AG09309 (cell line): ENCODE data around the gene MAST4.
"Not testable (repeated sequence)": the region's sequence is repeated elsewhere in the genome, so short reads cannot be mapped to it uniquely, and the experiment has no call there.

Experiments
- DNase-seq: peaks from one replicate; pipeline ENCODE4 v3.0.0-alpha.2; 2010; ENCODE audit warnings: low read depth
- H3K4me3 ChIP-seq: 2 replicates; pipeline ENCODE4 v1.5.1; 2011; ENCODE audit warnings: mild to moderate bottlenecking, low read depth, low read length, moderate library complexity; ENCODE audit not compliant: control insufficient read depth
- TF ChIP-seq, protein P1 (sequence below): IDR thresholded peaks from 2 replicates; pipeline ENCODE4 v1.5.1; 2011; ENCODE audit warnings: mild to moderate bottlenecking, low read depth, low read length, inconsistent platforms; ENCODE audit not compliant: insufficient read depth, control insufficient read depth; ENCODE audit errors: missing control alignments

Gene MAST4

DNA sequence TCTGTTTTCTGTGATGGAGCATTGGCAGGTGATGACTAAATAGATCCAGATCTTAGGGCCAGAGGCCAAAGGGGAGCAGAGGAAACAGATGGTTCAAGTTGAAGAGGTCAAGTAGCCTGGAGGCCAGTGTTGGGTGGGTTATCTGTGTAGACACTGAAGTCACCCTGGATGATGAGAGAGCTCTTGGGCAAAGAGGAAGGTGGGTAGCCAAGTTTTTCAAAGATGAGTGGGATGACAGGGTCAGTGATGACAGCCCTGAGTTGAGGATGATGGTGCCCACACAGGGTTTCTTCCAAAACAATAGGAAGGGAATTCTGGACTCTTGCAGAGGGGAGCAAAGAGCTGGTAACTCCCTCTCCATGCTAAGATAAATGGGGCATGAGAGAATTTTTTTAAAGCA is 523.8 kb downstream of the MAST4 start:
- TF ChIP-seq, protein P1, sequence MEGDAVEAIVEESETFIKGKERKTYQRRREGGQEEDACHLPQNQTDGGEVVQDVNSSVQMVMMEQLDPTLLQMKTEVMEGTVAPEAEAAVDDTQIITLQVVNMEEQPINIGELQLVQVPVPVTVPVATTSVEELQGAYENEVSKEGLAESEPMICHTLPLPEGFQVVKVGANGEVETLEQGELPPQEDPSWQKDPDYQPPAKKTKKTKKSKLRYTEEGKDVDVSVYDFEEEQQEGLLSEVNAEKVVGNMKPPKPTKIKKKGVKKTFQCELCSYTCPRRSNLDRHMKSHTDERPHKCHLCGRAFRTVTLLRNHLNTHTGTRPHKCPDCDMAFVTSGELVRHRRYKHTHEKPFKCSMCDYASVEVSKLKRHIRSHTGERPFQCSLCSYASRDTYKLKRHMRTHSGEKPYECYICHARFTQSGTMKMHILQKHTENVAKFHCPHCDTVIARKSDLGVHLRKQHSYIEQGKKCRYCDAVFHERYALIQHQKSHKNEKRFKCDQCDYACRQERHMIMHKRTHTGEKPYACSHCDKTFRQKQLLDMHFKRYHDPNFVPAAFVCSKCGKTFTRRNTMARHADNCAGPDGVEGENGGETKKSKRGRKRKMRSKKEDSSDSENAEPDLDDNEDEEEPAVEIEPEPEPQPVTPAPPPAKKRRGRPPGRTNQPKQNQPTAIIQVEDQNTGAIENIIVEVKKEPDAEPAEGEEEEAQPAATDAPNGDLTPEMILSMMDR = no peak
- H3K4me3 ChIP-seq = no peak overlapping the region
- no peak for DNase-seq

DNA sequence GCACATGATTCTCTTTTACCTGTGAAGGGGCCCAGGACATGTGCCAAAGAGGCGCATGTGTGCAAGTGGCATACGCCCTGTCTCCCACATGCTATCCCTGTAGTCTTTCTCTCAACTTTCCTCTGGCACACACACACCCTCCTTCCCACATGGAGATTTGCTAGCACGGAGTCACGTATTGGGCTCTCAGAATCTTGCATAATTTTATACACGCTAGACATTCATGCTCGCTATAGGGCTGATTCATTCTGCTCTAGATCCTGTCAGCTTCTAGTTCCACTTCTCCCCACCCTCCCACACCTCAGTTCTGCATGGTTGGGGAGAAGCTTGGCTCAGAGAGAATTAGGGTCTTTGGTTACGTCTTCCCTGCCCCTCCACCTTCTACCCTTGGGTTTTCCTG is 527.6 kb downstream of the MAST4 start:
- TF ChIP-seq, protein P1 = no peak
- H3K4me3 ChIP-seq = no peak overlapping the region
- DNase-seq = no peak

DNA sequence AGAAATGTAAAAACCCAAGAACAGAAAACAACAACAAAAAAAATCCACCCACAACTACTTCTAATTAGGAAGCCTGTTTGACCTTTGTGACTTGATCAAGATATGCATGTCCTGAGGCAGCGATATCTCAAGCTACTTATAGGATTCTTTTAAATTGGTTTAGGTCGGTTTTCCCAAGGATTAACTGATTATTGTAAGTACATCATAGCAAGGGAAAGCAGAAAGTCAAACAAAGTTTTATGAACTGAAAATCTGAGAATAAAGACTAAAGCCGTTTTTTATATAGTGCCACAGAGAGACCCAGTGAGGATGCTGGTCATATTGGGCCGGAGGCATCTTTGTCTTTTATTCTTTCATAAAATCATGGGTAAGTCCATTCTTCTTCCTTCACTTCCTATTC is 528.4 kb downstream of the MAST4 start:
- no peak overlapping the region for H3K4me3 ChIP-seq
- TF ChIP-seq, protein P1 = no peak
- no peak for DNase-seq

DNA sequence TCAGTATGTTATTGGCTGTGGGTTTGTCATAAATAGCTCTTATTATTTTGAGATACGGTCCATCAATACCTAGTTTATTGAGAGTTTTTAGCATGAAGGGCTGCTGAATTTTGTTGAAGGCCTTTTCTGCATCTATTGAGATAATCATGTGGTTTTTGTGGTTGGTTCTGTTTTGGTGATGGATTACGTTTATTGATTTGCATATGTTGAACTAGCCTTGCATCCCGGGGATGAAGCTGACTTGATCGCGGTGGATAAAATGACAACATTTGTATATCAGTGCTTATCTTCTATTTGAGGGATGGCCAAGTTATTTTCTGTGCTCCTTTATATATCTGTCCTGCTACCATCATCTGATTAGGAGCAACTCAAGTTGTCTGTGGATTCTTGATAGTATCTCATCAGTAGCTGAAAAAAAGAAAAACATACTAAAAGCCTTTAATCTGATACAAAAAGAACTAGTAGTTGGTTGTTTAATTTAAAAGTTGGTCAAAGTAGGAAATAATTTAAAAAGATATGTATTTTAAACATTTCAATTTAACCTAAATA is 531.2 kb downstream of the MAST4 start:
- not testable (repeated sequence) for H3K4me3 ChIP-seq, DNase-seq

DNA sequence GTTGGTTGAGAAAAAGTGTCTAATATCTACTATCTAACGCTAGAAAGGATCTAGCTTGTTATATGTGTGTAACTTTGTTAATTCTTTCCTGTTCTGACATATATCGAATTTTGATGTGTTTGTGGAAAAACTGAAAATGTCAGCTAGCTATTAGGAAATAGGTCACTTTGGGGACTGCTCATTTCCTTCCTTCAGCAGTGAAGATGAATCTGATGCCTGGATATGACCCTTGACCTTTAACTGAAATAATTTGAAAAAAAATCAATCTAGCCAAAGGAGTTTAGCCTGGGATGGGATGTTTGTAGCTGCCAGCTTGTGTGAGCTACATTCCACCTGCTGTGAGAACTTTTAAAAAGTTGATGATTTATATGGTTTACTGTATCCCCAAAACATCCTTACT is 533.6 kb downstream of the MAST4 start:
- TF ChIP-seq, protein P1 = no peak
- DNase-seq = no peak
- H3K4me3 ChIP-seq = no peak overlapping the region

DNA sequence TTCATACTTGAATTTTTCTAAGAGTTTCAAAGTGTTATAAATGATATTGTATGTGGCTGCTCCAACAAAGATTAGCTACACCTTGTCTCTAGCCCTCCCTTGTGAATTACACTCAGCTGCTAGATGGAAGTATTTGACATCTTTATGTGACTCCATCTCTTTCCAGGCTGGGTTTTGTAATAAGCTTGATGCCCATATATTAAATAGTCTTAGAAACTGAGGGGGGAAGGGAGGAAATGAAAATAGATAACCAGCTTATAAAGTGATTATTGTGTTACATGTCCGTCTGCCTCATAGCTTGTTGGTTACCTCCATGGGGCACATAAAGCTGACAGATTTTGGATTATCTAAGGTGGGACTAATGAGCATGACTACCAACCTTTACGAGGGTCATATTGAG is 537.0 kb downstream of the MAST4 start:
- TF ChIP-seq, protein P1 = no peak
- no peak overlapping the region for H3K4me3 ChIP-seq
- DNase-seq = no peak

DNA sequence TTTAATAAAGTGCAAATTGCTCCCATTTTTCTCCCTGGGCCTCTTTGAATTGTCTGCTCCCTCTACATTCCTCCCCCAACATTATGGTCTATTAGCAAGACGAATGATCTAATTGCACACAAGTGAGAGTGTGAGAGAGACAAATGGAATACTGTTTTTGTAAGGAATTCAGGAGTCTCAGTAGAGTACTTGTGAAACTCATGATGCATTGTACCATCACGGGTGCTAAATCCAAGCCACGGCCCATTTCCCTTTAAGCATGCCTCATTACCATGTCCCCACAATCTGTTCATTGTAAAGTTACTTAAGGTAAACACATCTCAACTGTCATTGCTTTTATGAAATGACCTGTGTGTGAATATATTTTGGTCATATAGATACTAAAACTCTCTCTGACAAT is 537.6 kb downstream of the MAST4 start:
- TF ChIP-seq, protein P1 = no peak
- no peak overlapping the region for H3K4me3 ChIP-seq
- no peak for DNase-seq
